Astrocyte (in vitro differentiated cells and primary cell): ENCODE results near the gene PTPN13. TPM values are rescaled to one million over a fixed set of nuclear protein-coding genes. Genes with fewer than 3 reads are reported as not detected.

Experiments
- DNase-seq: peaks from one replicate; pipeline ENCODE4 v3.0.0-alpha.2; 2010; ENCODE audit warnings: low read depth
- FAIRE-seq: peaks from 2 replicates; lab custom pipeline; 2011; peaks lifted over from hg19 to GRCh38; lab: Jason Lieb, UNC
- H2AFZ ChIP-seq: 2 replicates; pipeline ENCODE4 v1.6.0; 2012; ENCODE audit warnings: low read depth, low read length, inconsistent platforms
- H3K27ac ChIP-seq: 2 replicates; pipeline ENCODE4 v1.5.1; 2011; ENCODE audit warnings: low read depth, low read length, inconsistent platforms
- H3K27me3 ChIP-seq: 2 replicates; pipeline ENCODE4 v1.6.0; 2011; ENCODE audit warnings: low read length, inconsistent platforms; ENCODE audit not compliant: insufficient read depth
- H3K36me3 ChIP-seq: 2 replicates; pipeline ENCODE4 v1.5.1; 2011; ENCODE audit warnings: low read length, inconsistent platforms; ENCODE audit not compliant: insufficient read depth
- H3K4me1 ChIP-seq: 2 replicates; pipeline ENCODE4 v1.5.1; 2011; ENCODE audit warnings: low read length, inconsistent platforms; ENCODE audit not compliant: insufficient read depth
- H3K4me2 ChIP-seq: 2 replicates; pipeline ENCODE4 v1.6.0; 2012; ENCODE audit warnings: low read length, inconsistent platforms
- H3K4me3 ChIP-seq: 2 replicates; pipeline ENCODE4 v1.5.1; 2011; ENCODE audit warnings: low read depth, mild to moderate bottlenecking, low read length, inconsistent platforms; ENCODE audit not compliant: insufficient read depth
- H3K79me2 ChIP-seq: 2 replicates; pipeline ENCODE4 v1.6.0; 2012; ENCODE audit warnings: mild to moderate bottlenecking, low read length, inconsistent platforms; ENCODE audit not compliant: insufficient read depth
- H3K9ac ChIP-seq: 2 replicates; pipeline ENCODE4 v1.6.0; 2012; ENCODE audit warnings: mild to moderate bottlenecking, low read length, inconsistent platforms
- H3K9me3 ChIP-seq: 2 replicates; pipeline ENCODE4 v1.5.1; 2012; ENCODE audit warnings: low read depth, mild to moderate bottlenecking, low read length, inconsistent platforms; ENCODE audit not compliant: insufficient read depth
- H4K20me1 ChIP-seq: 2 replicates; pipeline ENCODE4 v1.6.0; 2012; ENCODE audit warnings: low read length, inconsistent platforms; ENCODE audit not compliant: insufficient read depth
- H3K27ac Mint-ChIP-seq: one replicate; pipeline ENCODE4 v1.8.0; 2021; ENCODE audit warnings: mild to moderate bottlenecking, mixed read lengths; ENCODE audit not compliant: unreplicated experiment
- H3K27me3 Mint-ChIP-seq: one replicate; pipeline ENCODE4 v1.8.0; 2021; ENCODE audit warnings: low read depth, mixed read lengths; ENCODE audit not compliant: unreplicated experiment
- H3K36me3 Mint-ChIP-seq: one replicate; pipeline ENCODE4 v1.8.0; 2021; ENCODE audit warnings: low read depth, mixed read lengths; ENCODE audit not compliant: unreplicated experiment
- H3K4me1 Mint-ChIP-seq: one replicate; pipeline ENCODE4 v1.8.0; 2021; ENCODE audit warnings: low read depth, mixed read lengths; ENCODE audit not compliant: unreplicated experiment
- H3K4me3 Mint-ChIP-seq: one replicate; pipeline ENCODE4 v1.8.0; 2021; ENCODE audit warnings: mild to moderate bottlenecking, moderate library complexity, mixed read lengths; ENCODE audit not compliant: unreplicated experiment
- H3K9me3 Mint-ChIP-seq: one replicate; pipeline ENCODE4 v1.8.0; 2021; ENCODE audit warnings: mild to moderate bottlenecking, mixed read lengths; ENCODE audit not compliant: unreplicated experiment
- EZH2 ChIP-seq: IDR thresholded peaks from 2 replicates; pipeline ENCODE4 v1.6.1; 2012; ENCODE audit warnings: mild to moderate bottlenecking, low read length, inconsistent platforms; ENCODE audit not compliant: insufficient read depth
- total RNA-seq: library from RNA; stranded (reverse); gene quantifications from 2 replicates; pipeline ENCODE4 v1.2.1, GENCODE V29; 2021
- TF ChIP-seq, protein P1 (sequence below): IDR thresholded peaks from 2 replicates; pipeline ENCODE4 v1.5.1; 2011; ENCODE audit warnings: low read depth, mild to moderate bottlenecking, inconsistent platforms, low read length, moderate library complexity; ENCODE audit not compliant: insufficient read depth

Gene PTPN13
- total RNA-seq, 1 donor from 2014 or later: 46.2 TPM

- Mint-ChIP-seq H3K4me1 (peaks cover 14% of the 10 kb centered on the region), H3K27me3 (peaks cover 4% of the 10 kb centered on the region), H3K27ac (peak overlapping the region; percentile 96), H3K36me3 (no peaks in the 10 kb centered on the region), H3K9me3 (peaks cover 5% of the 10 kb centered on the region), H3K4me3 (no peak overlapping the region)
- peak overlapping the region; percentile 66 for H3K4me2 ChIP-seq
- peak overlapping the region; percentile 48 for H2AFZ ChIP-seq
- peak overlapping the region; percentile 52 for H3K27ac ChIP-seq
- DNase-seq (peak; percentile 94), FAIRE-seq (peak; percentile 84)
- H3K79me2 ChIP-seq: no peaks in the 10 kb centered on the region
- no peak overlapping the region for H3K4me3 ChIP-seq
- H3K27me3 ChIP-seq: no peaks in the 10 kb centered on the region
- peaks cover 11% of the 10 kb centered on the region for H3K4me1 ChIP-seq
- TF ChIP-seq, protein P1, sequence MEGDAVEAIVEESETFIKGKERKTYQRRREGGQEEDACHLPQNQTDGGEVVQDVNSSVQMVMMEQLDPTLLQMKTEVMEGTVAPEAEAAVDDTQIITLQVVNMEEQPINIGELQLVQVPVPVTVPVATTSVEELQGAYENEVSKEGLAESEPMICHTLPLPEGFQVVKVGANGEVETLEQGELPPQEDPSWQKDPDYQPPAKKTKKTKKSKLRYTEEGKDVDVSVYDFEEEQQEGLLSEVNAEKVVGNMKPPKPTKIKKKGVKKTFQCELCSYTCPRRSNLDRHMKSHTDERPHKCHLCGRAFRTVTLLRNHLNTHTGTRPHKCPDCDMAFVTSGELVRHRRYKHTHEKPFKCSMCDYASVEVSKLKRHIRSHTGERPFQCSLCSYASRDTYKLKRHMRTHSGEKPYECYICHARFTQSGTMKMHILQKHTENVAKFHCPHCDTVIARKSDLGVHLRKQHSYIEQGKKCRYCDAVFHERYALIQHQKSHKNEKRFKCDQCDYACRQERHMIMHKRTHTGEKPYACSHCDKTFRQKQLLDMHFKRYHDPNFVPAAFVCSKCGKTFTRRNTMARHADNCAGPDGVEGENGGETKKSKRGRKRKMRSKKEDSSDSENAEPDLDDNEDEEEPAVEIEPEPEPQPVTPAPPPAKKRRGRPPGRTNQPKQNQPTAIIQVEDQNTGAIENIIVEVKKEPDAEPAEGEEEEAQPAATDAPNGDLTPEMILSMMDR: no peak
- no peaks in the 10 kb centered on the region for H4K20me1 ChIP-seq
- H3K9ac ChIP-seq: no peak overlapping the region
- H3K9me3 ChIP-seq: no peaks in the 10 kb centered on the region
- H3K36me3 ChIP-seq: no peaks in the 10 kb centered on the region
Observed at GRCh38 chr4:86831262-86832130, 237.4 kb downstream of the PTPN13 start.

GRCh38 chr4:86833615-86834014 is 239.5 kb downstream of the PTPN13 start:
- no peak overlapping the region for H3K27ac ChIP-seq
- H3K27ac Mint-ChIP-seq: no peak overlapping the region

More at GRCh38 chr4:86833615-86834014, 239.5 kb downstream of the PTPN13 start:
- no peaks in the 10 kb centered on the region for H3K79me2 ChIP-seq
- H2AFZ ChIP-seq: no peak overlapping the region
- H3K4me2 ChIP-seq: no peak overlapping the region
- FAIRE-seq (no peak), DNase-seq (no peak)
- Mint-ChIP-seq H3K9me3 (peaks cover 4% of the 10 kb centered on the region), H3K4me3 (no peak overlapping the region), H3K36me3 (no peaks in the 10 kb centered on the region), H3K4me1 (peaks cover 14% of the 10 kb centered on the region), H3K27me3 (peaks cover 4% of the 10 kb centered on the region)
- H3K27me3 ChIP-seq: no peaks in the 10 kb centered on the region
- TF ChIP-seq EZH2: no peak
- TF ChIP-seq, protein P1: no peak
- H4K20me1 ChIP-seq: no peaks in the 10 kb centered on the region
- H3K9me3 ChIP-seq: no peaks in the 10 kb centered on the region
- peaks cover 11% of the 10 kb centered on the region for H3K4me1 ChIP-seq
- H3K36me3 ChIP-seq: no peaks in the 10 kb centered on the region
- H3K9ac ChIP-seq: no peak overlapping the region
- H3K4me3 ChIP-seq: no peak overlapping the region
